Subcutaneous abdominal adipose tissue (tissue), 5 donors: Measurements from ENCODE around the gene PNMA6A.
"Not testable (repeated sequence)": the region's sequence is repeated elsewhere in the genome, so short reads cannot be mapped to it uniquely, and the experiment has no call there.

Experiments
- H3K27ac ChIP-seq: one replicate; pipeline ENCODE4 v1.7.0; 2013; ENCODE audit warnings: low read depth, mild to moderate bottlenecking, inconsistent platforms, low read length, moderate library complexity
- H3K27me3 ChIP-seq, 5 donors: one replicate each; pipeline ENCODE4 v1.7.0; 2013; ENCODE audit warnings: low read length in 5 of 5, inconsistent platforms in 1 of 5; ENCODE audit not compliant: control insufficient read depth in 5 of 5, insufficient read depth in 4 of 5
- H3K36me3 ChIP-seq, 5 donors: one replicate each; pipeline ENCODE4 v1.7.0; 2013; ENCODE audit warnings: low read length in 5 of 5; ENCODE audit not compliant: control insufficient read depth in 5 of 5, insufficient read depth in 5 of 5
- H3K4me1 ChIP-seq, 5 donors: one replicate each; pipeline ENCODE4 v1.7.0; 2013; ENCODE audit warnings: low read length in 5 of 5, mild to moderate bottlenecking in 3 of 5, moderate library complexity in 1 of 5; ENCODE audit not compliant: control insufficient read depth in 5 of 5, insufficient read depth in 5 of 5
- H3K4me3 ChIP-seq, 5 donors: one replicate each; pipeline ENCODE4 v1.7.0; 2013; ENCODE audit warnings: low read length in 5 of 5, low read depth in 1 of 5
- H3K9ac ChIP-seq, 5 donors: one replicate each; pipeline ENCODE4 v1.7.0; 2013; ENCODE audit warnings: low read length in 5 of 5, mild to moderate bottlenecking in 4 of 5, moderate library complexity in 3 of 5
- H3K9me3 ChIP-seq, 5 donors: one replicate each; pipeline ENCODE4 v1.7.0; 2013; ENCODE audit warnings: low read length in 5 of 5; ENCODE audit not compliant: control insufficient read depth in 5 of 5
- donor health status: healthy.
- donor health status: healthy.
- donor health status: healthy.
- donor health status: healthy.
- donor health status: healthy.

Gene PNMA6A

DNA sequence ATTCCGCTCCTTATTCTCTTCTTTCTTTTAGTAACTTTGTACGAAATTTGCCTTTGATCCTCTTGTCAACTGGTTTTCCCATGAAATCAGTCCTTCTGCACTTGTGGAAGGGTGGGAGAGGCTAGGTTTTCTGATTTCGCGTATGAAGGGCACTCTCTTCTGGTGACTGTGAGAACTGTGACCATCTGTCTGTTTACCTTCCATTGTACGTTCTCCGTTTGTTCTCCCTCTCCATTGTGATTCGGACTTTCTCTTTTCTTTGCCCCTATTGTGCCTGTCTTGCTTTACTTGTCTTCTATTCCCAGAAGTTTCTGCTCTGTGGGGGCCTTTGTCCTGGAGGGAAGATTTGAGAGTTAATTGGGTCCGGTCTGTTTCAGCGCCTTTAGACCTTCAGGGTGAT is 41.6 kb downstream of the PNMA6A start:
- H3K9ac ChIP-seq, H3K36me3 ChIP-seq, H3K4me1 ChIP-seq, H3K9me3 ChIP-seq, H3K4me3 ChIP-seq, H3K27me3 ChIP-seq, H3K27ac ChIP-seq: not testable (repeated sequence)

DNA sequence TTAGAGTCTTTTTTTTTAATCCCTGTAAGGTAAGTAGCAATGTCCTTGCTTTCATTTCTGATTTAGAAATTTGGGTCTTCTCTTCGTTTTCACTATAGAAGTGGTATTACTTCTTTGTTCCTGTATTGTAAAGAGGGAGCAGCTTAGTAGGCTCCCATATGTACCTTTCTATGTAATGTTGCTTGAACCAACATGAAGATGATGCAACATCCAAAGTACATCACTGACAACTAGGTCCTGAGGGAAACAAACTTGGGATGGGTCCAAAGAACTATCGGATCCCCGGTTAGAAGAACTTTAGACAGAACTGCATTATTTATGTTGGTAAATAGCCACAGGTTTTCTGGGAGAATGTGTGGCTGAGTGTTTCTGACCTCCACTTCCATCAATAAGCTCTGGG is 45.5 kb downstream of the PNMA6A start:
- H3K36me3 ChIP-seq, H3K9ac ChIP-seq, H3K4me1 ChIP-seq, H3K9me3 ChIP-seq, H3K27ac ChIP-seq, H3K4me3 ChIP-seq, H3K27me3 ChIP-seq: not testable (repeated sequence)

DNA sequence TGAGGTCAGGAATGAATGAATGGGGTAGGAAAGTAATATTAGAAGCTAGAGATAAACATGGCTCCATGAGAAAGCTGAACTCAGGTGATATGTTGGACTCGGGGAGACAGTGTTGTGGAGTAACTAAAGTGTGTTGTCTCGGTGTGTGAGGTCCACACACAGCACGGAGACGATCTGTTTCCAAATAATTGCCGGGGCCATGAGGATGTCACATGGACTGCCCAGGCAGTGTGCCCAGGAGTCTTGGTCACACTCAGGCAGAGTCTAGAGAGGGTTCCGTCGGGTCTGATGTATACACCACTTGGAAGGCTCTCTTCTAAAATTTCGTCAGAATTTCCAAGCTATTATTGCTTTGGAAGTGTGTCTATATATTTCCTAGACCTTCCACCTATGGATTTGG is 48.0 kb downstream of the PNMA6A start:
- not testable (repeated sequence) for H3K36me3 ChIP-seq, H3K4me3 ChIP-seq, H3K27me3 ChIP-seq, H3K9me3 ChIP-seq, H3K9ac ChIP-seq, H3K4me1 ChIP-seq, H3K27ac ChIP-seq

DNA sequence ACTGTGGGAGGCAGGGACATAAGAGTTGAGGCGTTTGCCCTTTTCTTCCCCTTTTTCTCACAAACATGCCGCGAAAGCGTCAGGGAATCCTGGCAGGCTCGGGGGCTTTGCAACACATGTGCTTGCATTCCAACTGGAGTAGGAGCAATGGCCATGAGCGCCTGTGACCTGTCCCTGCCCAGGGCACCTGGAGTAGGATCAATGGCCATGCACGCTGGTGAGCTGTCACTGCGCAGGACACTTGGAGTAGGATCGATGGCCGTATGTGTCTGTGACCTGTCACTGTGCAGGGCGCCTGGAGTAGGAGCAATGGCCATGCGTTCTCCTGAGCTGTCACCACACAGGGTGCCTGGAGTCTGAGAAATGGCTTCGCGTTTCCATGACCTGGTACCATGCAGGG is 51.2 kb downstream of the PNMA6A start:
- H3K4me3 ChIP-seq, H3K27me3 ChIP-seq, H3K36me3 ChIP-seq, H3K4me1 ChIP-seq, H3K9ac ChIP-seq, H3K9me3 ChIP-seq, H3K27ac ChIP-seq: not testable (repeated sequence)
